WTC11 (cell line): ENCODE data around the gene KIF24. TPM values are rescaled to one million over a fixed set of nuclear protein-coding genes. Genes with fewer than 3 reads are reported as not detected.

Experiments
- ATAC-seq: fragments of 200-7000 bp; cut with Tn5 transposase; 2 replicates; pipeline ENCODE4 v1.10.0; 2021; ENCODE audit warnings: mild to moderate bottlenecking, moderate library complexity
- CTCF ChIA-PET: fragments of 300-600 bp; sonication (Branson Sonifier 250); formaldehyde crosslinking; loops from one replicate; lab custom pipeline; 2021; ENCODE audit warnings: antibody characterized with exemption; lab: Charles Lee
- POLR2A ChIA-PET: fragments of 350-600 bp; sonication (Branson Sonifier 250); formaldehyde crosslinking; loops from one replicate; lab custom pipeline; 2021; ENCODE audit warnings: antibody characterized with exemption; lab: Charles Lee
- DNase-seq: peaks from one replicate; pipeline ENCODE4 v3.0.0; 2021; ENCODE audit warnings: low spot score
- H3K27ac Mint-ChIP-seq: 2 replicates; pipeline ENCODE4 v1.8.0; 2021; ENCODE audit warnings: mixed read lengths
- H3K27me3 Mint-ChIP-seq: 2 replicates; pipeline ENCODE4 v1.8.0; 2021; ENCODE audit warnings: low read depth, mild to moderate bottlenecking, moderate library complexity, mixed read lengths
- H3K36me3 Mint-ChIP-seq: 2 replicates; pipeline ENCODE4 v1.8.0; 2021; ENCODE audit warnings: mixed read lengths
- H3K4me1 Mint-ChIP-seq: 2 replicates; pipeline ENCODE4 v1.8.0; 2022; ENCODE audit warnings: mixed read lengths
- H3K4me3 Mint-ChIP-seq: 2 replicates; pipeline ENCODE4 v1.8.0; 2021; ENCODE audit warnings: mild to moderate bottlenecking, moderate library complexity, mixed read lengths
- H3K9me3 Mint-ChIP-seq: 2 replicates; pipeline ENCODE4 v1.8.0; 2021; ENCODE audit warnings: mixed read lengths
- ATF2 ChIP-seq: sonication (generic); formaldehyde crosslinking; IDR thresholded peaks from 2 replicates; pipeline ENCODE4 v1.8.1; 2022; ENCODE audit warnings: low read depth, missing genetic modification reagents, borderline replicate concordance
- ATF6 ChIP-seq: sonication (generic); formaldehyde crosslinking; IDR thresholded peaks from 2 replicates; pipeline ENCODE4 v1.8.1; 2023; ENCODE audit warnings: mild to moderate bottlenecking, missing genetic modification reagents
- CREM ChIP-seq: sonication (generic); formaldehyde crosslinking; IDR thresholded peaks from 2 replicates; pipeline ENCODE4 v1.8.1; 2022; ENCODE audit warnings: mild to moderate bottlenecking, missing genetic modification reagents, moderate library complexity
- EMX1 ChIP-seq: fragments of 250-450 bp; sonication (Bioruptor Pico); IDR thresholded peaks from 2 replicates; pipeline ENCODE4 v1.8.0; 2021; ENCODE audit warnings: mild to moderate bottlenecking
- FOXP1 ChIP-seq: sonication (generic); formaldehyde crosslinking; IDR thresholded peaks from 2 replicates; pipeline ENCODE4 v1.8.0; 2022; ENCODE audit warnings: missing genetic modification reagents, mild to moderate bottlenecking, moderate library complexity, borderline replicate concordance
- GABPB1 ChIP-seq: sonication (generic); formaldehyde crosslinking; IDR thresholded peaks from 2 replicates; pipeline ENCODE4 v1.8.1; 2023; ENCODE audit warnings: mild to moderate bottlenecking, missing genetic modification reagents
- IRF2 ChIP-seq: sonication (generic); formaldehyde crosslinking; IDR thresholded peaks from 2 replicates; pipeline ENCODE4 v1.8.0; 2022; ENCODE audit warnings: low read depth, missing genetic modification reagents, borderline replicate concordance
- MAX ChIP-seq: sonication (generic); formaldehyde crosslinking; IDR thresholded peaks from 2 replicates; pipeline ENCODE4 v1.8.0; 2022; ENCODE audit warnings: mild to moderate bottlenecking, missing genetic modification reagents
- MYBL2 ChIP-seq: sonication (generic); formaldehyde crosslinking; IDR thresholded peaks from 2 replicates; pipeline ENCODE4 v1.8.1; 2023; ENCODE audit warnings: mild to moderate bottlenecking, moderate library complexity, missing genetic modification reagents
- NFATC4 ChIP-seq: fragments of 250-450 bp; sonication (Bioruptor Pico); IDR thresholded peaks from 2 replicates; pipeline ENCODE4 v1.9.0; 2021; ENCODE audit warnings: mild to moderate bottlenecking
- NR2C2 ChIP-seq: sonication (generic); formaldehyde crosslinking; IDR thresholded peaks from 2 replicates; pipeline ENCODE4 v1.8.0; 2022; ENCODE audit warnings: mild to moderate bottlenecking, missing genetic modification reagents
- PRRX2 ChIP-seq: fragments of 250-450 bp; sonication (Bioruptor Pico); IDR thresholded peaks from 2 replicates; pipeline ENCODE4 v1.8.0; 2021; ENCODE audit warnings: mild to moderate bottlenecking
- TCF7 ChIP-seq: sonication (generic); formaldehyde crosslinking; IDR thresholded peaks from 2 replicates; pipeline ENCODE4 v1.8.0; 2022; ENCODE audit warnings: mild to moderate bottlenecking, low read depth, missing genetic modification reagents, moderate library complexity
- TEAD1 ChIP-seq: sonication (generic); formaldehyde crosslinking; IDR thresholded peaks from 2 replicates; pipeline ENCODE4 v1.8.0; 2022; ENCODE audit warnings: mild to moderate bottlenecking, missing genetic modification reagents
- ZBTB43 ChIP-seq: sonication (generic); formaldehyde crosslinking; IDR thresholded peaks from 2 replicates; pipeline ENCODE4 v1.8.1; 2023; ENCODE audit warnings: mild to moderate bottlenecking, missing genetic modification reagents
- ZNF317 ChIP-seq: sonication (generic); formaldehyde crosslinking; IDR thresholded peaks from 2 replicates; pipeline ENCODE4 v1.8.1; 2023; ENCODE audit warnings: low read depth, mild to moderate bottlenecking, moderate library complexity, missing genetic modification reagents, borderline replicate concordance
- ZNF512 ChIP-seq: sonication (generic); formaldehyde crosslinking; IDR thresholded peaks from 2 replicates; pipeline ENCODE4 v1.8.1; 2022; ENCODE audit warnings: missing genetic modification reagents, borderline replicate concordance
- total RNA-seq: library from RNA; stranded (reverse); gene quantifications from 3 replicates; pipeline ENCODE4 v1.2.3, GENCODE V29; 2021

Gene KIF24
- total RNA-seq, 1 experiment from 2014 or later, result 4.5 TPM

- POLR2A ChIA-PET, result no interaction called here
- Mint-ChIP-seq H3K27me3 (no peaks in the 10 kb centered on the region; the same call in 1 of the 2 replicates), H3K4me3 (no peak overlapping the region), H3K27ac (no peak overlapping the region), H3K9me3 (peaks cover 14% of the 10 kb centered on the region), H3K4me1 (peaks cover 24% of the 10 kb centered on the region), H3K36me3 (peaks cover 33% of the 10 kb centered on the region)
- DNase-seq (peak; percentile 60), ATAC-seq (no peak)
- CTCF ChIA-PET, result interaction anchor here (0.5 to 1.7 kb wide), 8 partner anchors 8 to 559 kb away, joined by 3 to 6 read pairs (median 3); no protein-coding TSS in a partner anchor
- TF ChIP-seq EMX1 (CRISPR knock-in tag) (no peak), FOXP1 (CRISPR knock-in tag) (0 out of 2 replicates have a peak, but pooled peaks have one; percentile 18)
Measured at GRCh38 chr9:34372467-34373011, 43.5 kb upstream of the KIF24 start.

GRCh38 chr9:34371886-34372466, 42.9 kb upstream of the KIF24 start:
- peaks cover 24% of the 10 kb centered on the region for H3K4me1 Mint-ChIP-seq
- TF ChIP-seq GABPB1, result no peak
- no peak for TF ChIP-seq ZNF512 (CRISPR knock-in tag)
- peaks cover 38% of the 10 kb centered on the region for H3K36me3 Mint-ChIP-seq
- POLR2A ChIA-PET, result no interaction called here
- no peak overlapping the region for H3K4me3 Mint-ChIP-seq
- DNase-seq (no peak), ATAC-seq (no peak)
- CTCF ChIA-PET, result interaction anchor here (0.5 to 1.7 kb wide), 5 partner anchors 8 to 558 kb away, joined by 3 to 6 read pairs (median 3); no protein-coding TSS in a partner anchor
- H3K27ac Mint-ChIP-seq, result no peak overlapping the region
- H3K27me3 Mint-ChIP-seq, result no peaks in the 10 kb centered on the region; the same call in 1 of the 2 replicates
- H3K9me3 Mint-ChIP-seq, result peaks cover 20% of the 10 kb centered on the region

GRCh38 chr9:34370970-34371880, 42.2 kb upstream of the KIF24 start:
- no peak for ATAC-seq
- ChIA-PET CTCF (interaction anchor here (1.0 to 1.7 kb wide), 2 partner anchors 8 to 10 kb away, joined by 3 read pairs; no protein-coding TSS in a partner anchor), POLR2A (interaction anchor here (1.1 kb wide), 1 partner anchor 15 kb away, joined by 5 read pairs; no protein-coding TSS in a partner anchor)
- H3K27me3 Mint-ChIP-seq, result no peaks in the 10 kb centered on the region; the same call in 1 of the 2 replicates
- H3K4me1 Mint-ChIP-seq, result peaks cover 24% of the 10 kb centered on the region
- DNase-seq, result no peak
- peaks cover 43% of the 10 kb centered on the region for H3K36me3 Mint-ChIP-seq
- no peak overlapping the region for H3K27ac Mint-ChIP-seq
- H3K4me3 Mint-ChIP-seq, result no peak overlapping the region
- no peak for TF ChIP-seq PRRX2 (CRISPR knock-in tag)
- TF ChIP-seq TEAD1 (CRISPR knock-in tag), result no peak
- no peak for TF ChIP-seq ZBTB43
- TF ChIP-seq ATF6 (CRISPR knock-in tag), result no peak
- TF ChIP-seq, all 79 proteins: peak for 0
- peaks cover 24% of the 10 kb centered on the region for H3K9me3 Mint-ChIP-seq

- DNase-seq, result no peak
- Mint-ChIP-seq H3K36me3 (peaks cover 43% of the 10 kb centered on the region), H3K9me3 (peaks cover 24% of the 10 kb centered on the region), H3K4me1 (peaks cover 18% of the 10 kb centered on the region), H3K27ac (no peak overlapping the region), H3K27me3 (no peaks in the 10 kb centered on the region; the same call in 1 of the 2 replicates), H3K4me3 (no peak overlapping the region)
- no peak for ATAC-seq
- ChIA-PET POLR2A (interaction anchor here (1.1 kb wide), 1 partner anchor 14 kb away, joined by 5 read pairs; no protein-coding TSS in a partner anchor), CTCF (interaction anchor here (1.0 kb wide), 1 partner anchor 9 kb away, joined by 3 read pairs; no protein-coding TSS in a partner anchor)
- TF ChIP-seq ATF2 (CRISPR knock-in tag) (no peak), CREM (CRISPR knock-in tag) (no peak), NFATC4 (no peak), IRF2 (CRISPR knock-in tag) (no peak), TCF7 (CRISPR knock-in tag) (no peak), NR2C2 (CRISPR knock-in tag) (no peak), MAX (CRISPR knock-in tag) (no peak), ZNF317 (CRISPR knock-in tag) (no peak), MYBL2 (CRISPR knock-in tag) (no peak)
Measured at GRCh38 chr9:34370335-34370969, 41.4 kb upstream of the KIF24 start.
